Fibroblast of the aortic adventitia (primary cell): ENCODE results near the gene GATA5. TPM values are rescaled to one million over a fixed set of nuclear protein-coding genes. Genes with fewer than 3 reads are reported as not detected.

ENCODE experiments used
- DNase-seq: peaks from one replicate; pipeline ENCODE4 v3.0.0-alpha.2; 2010; ENCODE audit warnings: low read depth
- H3K4me3 ChIP-seq: 2 replicates; pipeline ENCODE4 v1.5.1; 2011; ENCODE audit warnings: low read depth, mild to moderate bottlenecking, control low read depth, low read length, moderate library complexity
- total RNA-seq: library from RNA; depleted of rRNA; stranded (reverse); fragments of >200 nt; gene quantifications from 2 replicates; pipeline ENCODE4 v1.2.3, GENCODE V29; 2012; ENCODE audit warnings: low replicate concordance
- TF ChIP-seq, protein P1 (sequence below): IDR thresholded peaks from 2 replicates; pipeline ENCODE4 v1.5.1; 2011; ENCODE audit warnings: mild to moderate bottlenecking, low read length, control low read depth, inconsistent platforms; ENCODE audit not compliant: insufficient read depth

The GATA5 gene
- total RNA-seq, 1 donor = not detected

DNA sequence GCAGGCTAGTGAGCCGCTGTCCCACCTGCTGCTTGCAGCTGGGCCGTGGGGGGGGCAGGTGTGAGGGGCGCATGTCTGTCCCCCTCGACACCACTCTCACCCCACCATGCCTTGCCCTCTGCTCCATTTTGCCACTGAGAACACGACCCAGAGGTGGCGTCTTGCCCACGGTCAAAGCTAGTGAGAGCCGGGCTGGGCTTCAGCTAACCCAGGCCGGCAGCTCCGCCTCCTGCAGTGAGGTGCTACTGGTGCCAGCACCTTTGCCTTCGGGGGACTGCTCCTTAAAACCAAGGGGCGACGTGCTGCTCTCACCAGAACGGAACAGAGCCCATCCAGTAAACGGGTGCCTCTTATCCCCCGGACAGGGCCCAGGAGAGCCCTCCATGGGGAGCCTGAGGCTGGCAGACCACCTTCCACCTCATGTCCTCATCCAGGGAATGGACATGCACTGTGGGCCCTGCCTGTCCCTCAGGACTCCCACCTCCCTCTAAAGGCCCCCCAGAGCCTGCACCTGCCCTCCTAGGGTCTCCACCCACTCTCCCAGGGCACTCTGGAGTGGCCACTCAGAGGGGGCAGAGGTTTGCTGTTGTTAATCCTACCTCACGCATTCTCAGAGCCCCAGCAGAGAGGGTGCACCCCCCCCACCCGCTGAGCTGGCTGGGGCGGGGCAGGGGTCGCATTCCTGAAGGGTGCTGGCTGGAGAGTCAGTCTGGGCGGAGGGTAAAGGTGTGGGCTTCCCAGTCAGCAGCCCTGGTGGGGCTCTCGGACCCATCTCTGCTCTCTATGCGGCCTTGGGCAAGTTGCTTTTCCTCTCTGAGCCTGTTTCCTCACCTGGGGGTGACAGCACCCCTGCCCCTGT is 51.3 kb downstream of the GATA5 start:
- H3K4me3 ChIP-seq = no peak overlapping the region
- TF ChIP-seq, protein P1, sequence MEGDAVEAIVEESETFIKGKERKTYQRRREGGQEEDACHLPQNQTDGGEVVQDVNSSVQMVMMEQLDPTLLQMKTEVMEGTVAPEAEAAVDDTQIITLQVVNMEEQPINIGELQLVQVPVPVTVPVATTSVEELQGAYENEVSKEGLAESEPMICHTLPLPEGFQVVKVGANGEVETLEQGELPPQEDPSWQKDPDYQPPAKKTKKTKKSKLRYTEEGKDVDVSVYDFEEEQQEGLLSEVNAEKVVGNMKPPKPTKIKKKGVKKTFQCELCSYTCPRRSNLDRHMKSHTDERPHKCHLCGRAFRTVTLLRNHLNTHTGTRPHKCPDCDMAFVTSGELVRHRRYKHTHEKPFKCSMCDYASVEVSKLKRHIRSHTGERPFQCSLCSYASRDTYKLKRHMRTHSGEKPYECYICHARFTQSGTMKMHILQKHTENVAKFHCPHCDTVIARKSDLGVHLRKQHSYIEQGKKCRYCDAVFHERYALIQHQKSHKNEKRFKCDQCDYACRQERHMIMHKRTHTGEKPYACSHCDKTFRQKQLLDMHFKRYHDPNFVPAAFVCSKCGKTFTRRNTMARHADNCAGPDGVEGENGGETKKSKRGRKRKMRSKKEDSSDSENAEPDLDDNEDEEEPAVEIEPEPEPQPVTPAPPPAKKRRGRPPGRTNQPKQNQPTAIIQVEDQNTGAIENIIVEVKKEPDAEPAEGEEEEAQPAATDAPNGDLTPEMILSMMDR = no peak
- DNase-seq = no peak

DNA sequence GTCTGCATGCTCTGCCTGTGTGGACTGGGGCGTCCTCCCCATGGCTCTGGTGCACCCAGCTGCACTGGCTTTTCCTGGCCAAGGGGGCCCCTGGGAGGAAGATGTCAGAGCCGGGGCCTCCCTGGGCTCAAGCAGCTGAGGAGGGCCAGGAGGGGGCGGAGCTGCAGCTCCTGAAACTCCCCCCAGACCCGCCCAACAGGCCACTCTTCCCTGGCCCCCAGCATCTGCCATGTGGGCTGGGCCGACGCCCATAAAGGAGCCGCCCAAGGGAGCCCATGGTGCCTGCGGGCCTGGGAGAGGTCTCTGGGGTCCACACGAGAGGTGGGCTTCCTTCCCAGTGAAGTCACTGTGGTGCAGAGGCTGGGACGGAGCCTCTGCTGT is 52.5 kb downstream of the GATA5 start:
- TF ChIP-seq, protein P1 = no peak
- no peak for DNase-seq
- H3K4me3 ChIP-seq = no peak overlapping the region

DNA sequence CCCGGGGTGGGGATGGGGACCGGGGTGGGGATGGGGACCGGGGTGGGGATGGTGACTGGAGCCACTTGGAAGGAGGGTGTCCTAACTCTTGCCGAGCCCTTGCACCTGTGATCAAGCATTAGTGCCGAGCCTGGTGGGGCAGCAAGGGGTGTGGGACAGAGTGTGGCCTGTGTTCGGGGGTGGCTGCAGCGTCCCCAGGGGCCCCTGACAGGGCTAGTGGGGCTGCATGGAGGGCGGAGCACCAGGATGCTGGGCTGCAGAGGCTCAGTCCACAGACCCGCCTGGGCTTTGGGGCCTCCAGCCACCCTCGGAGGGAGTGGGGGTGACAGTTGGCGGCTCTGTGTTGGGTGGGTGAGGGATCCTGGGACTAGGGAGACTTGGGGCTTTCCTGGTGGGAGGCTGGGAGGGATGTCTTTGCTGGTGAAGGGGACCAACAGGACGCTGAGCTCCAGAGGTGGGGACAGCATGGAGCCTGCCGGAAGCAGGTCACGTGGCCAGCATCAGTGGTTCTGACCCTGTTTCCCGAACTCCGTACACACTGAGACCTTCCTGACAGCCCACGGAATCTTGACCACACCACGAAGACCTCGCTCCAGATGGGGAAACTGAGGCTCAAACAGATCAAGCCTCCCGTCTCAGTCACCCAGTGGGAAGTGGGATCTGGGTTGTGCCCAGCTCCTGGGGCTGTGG is 53.0 kb downstream of the GATA5 start:
- TF ChIP-seq, protein P1 = no peak

DNA sequence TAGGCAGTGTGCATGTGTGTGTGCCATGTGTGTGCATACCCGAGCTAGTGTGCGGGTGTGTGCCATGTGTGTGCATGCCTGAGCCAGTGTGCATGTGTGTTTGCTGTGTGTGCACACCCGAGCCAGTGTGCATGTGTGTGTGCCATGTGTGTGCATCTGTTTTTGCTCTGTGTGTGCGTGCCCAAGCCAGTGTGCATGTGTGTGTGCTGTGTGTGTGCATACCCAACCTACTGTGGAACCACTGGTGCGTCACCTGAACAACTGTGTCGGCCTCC is 54.1 kb downstream of the GATA5 start:
- H3K4me3 ChIP-seq = no peak overlapping the region
- no peak for DNase-seq
- TF ChIP-seq, protein P1 = no peak

More for the DNA sequence above, 53.0 kb downstream of the GATA5 start:
- no peak overlapping the region for H3K4me3 ChIP-seq
- DNase-seq = no peak

DNA sequence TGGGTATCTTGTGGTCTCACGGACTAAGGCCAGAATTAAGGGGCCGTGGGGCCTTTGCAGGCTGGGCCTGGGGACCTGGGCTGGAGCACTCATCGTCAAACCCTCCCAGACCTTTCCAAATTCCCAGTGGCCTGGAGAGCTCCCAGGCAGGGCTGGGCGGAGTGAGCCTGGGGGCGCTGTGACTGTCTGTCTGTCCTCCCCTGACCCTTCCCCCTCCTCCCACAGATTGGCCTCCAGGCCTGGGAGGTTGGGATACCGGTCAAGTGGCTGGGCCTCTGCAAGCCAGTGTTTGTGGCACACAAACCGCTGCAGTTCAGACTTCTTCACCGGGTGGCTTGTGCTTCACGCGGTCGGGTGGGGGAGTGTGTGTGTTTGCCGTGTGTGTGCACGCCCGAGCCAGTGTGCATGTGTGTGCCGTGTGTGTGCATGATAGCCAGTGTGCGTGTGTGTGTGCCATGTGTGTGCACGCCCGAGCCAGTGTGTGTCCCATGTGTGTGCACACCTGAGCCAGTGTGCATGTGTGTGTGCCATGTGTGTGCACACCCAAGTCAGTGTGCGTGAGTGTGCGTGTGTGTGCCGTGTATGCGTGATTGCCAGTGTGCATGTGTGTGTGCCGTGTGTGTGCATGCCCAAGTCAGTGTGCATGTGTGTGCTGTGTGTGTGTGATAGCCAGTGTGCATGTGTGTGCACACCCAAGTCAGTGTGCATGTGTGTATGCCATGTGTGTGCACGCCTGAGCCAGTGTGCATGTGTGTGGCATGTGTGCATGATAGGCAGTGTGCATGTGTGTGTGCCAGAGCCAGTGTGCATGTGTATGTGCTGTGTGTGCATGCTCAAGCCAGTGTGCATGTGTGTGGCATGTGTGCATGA is 54.7 kb downstream of the GATA5 start:
- DNase-seq = no peak
- H3K4me3 ChIP-seq = no peak overlapping the region
- TF ChIP-seq, protein P1 = no peak

DNA sequence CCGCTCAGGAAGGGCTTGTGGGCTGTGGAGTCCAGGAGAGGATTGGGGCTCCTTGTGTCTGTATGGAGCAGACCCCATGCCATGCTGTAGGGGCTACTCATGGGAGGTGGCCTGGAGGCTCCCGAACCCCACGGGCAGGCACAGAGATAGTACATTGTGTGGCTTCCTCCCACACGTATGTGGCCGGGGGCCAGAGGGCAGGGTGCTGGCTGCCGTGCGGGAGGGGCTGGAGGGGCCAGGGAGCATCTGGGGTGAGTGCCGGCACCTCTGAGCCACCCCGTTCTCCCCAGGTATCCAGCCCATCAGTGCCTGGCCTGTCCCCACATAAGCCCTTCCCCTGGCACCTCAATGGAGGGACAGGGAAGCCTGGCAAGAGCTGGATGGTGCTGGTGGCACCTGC is 56.0 kb downstream of the GATA5 start:
- DNase-seq = no peak
- TF ChIP-seq, protein P1 = no peak
- H3K4me3 ChIP-seq = no peak overlapping the region
